IMR-90 (cell line): ENCODE measurements around the gene MLXIPL. TPM values are rescaled to one million over a fixed set of nuclear protein-coding genes. Genes with fewer than 3 reads are reported as not detected.

Experiments
- ATAC-seq: fragments of 200-7000 bp; cut with Tn5 transposase; 2 replicates; pipeline ENCODE4 v1.9.1; 2020; ENCODE audit warnings: low read depth, mild to moderate bottlenecking, moderate library complexity
- BruUV-seq: library from RNA; stranded (reverse); fragments of 400-500 nt; replicated peaks from 2 replicates; lab custom pipeline; 2021; lab: Mats Ljungman, UMichigan
- CTCF ChIA-PET: fragments of 300-600 bp; formaldehyde crosslinking; extraction: SDS; loops from one replicate; lab custom pipeline; 2021; ENCODE audit warnings: antibody characterized with exemption; lab: Yijun Ruan, JAX
- POLR2A ChIA-PET: fragments of 300-600 bp; sonication (Branson Sonifier 250); formaldehyde crosslinking; loops from one replicate; lab custom pipeline; 2022; ENCODE audit warnings: antibody characterized with exemption; ENCODE audit not compliant: unreplicated experiment; lab: Charles Lee
- DNase-seq: peaks from one replicate; pipeline ENCODE4 v3.0.0; 2013
- H2AFZ ChIP-seq: replicated peaks from 2 replicates; pipeline ENCODE3; 2013; ENCODE audit warnings: low read length, mild to moderate bottlenecking; ENCODE audit not compliant: poor library complexity
- H2AK5ac ChIP-seq: 2 replicates; pipeline ENCODE4 v1.6.1; 2013; ENCODE audit warnings: low read depth, low read length, inconsistent platforms
- H2AK9ac ChIP-seq: replicated peaks from 2 replicates; pipeline ENCODE3; 2013; ENCODE audit warnings: mild to moderate bottlenecking, low read depth, low read length, moderate library complexity; ENCODE audit not compliant: poor library complexity
- H2BK120ac ChIP-seq: 2 replicates; pipeline ENCODE4 v1.6.1; 2013; ENCODE audit warnings: low read depth, low read length, inconsistent platforms
- H2BK15ac ChIP-seq: 3 replicates; pipeline ENCODE4 v1.6.1; 2013; ENCODE audit warnings: low read depth, low read length, inconsistent platforms
- H2BK20ac ChIP-seq: 2 replicates; pipeline ENCODE4 v1.6.1; 2013; ENCODE audit warnings: low read depth, mild to moderate bottlenecking, inconsistent platforms, low read length, moderate library complexity
- H2BK5ac ChIP-seq: 2 replicates; pipeline ENCODE4 v1.6.1; 2013; ENCODE audit warnings: mild to moderate bottlenecking, low read depth, low read length, inconsistent platforms; ENCODE audit not compliant: poor library complexity, severe bottlenecking
- H3K14ac ChIP-seq: replicated peaks from 2 replicates; pipeline ENCODE4 v1.6.1; 2013; ENCODE audit warnings: low read depth, low read length, inconsistent platforms
- H3K18ac ChIP-seq: 2 replicates; pipeline ENCODE4 v1.6.1; 2013; ENCODE audit warnings: low read depth, low read length, control low read depth
- H3K23ac ChIP-seq: 2 replicates; pipeline ENCODE4 v1.6.1; 2013; ENCODE audit warnings: low read depth, low read length, inconsistent platforms
- H3K27ac ChIP-seq: 2 replicates; pipeline ENCODE4 v1.5.1; 2013; ENCODE audit warnings: mild to moderate bottlenecking, control low read depth, low read length; ENCODE audit not compliant: insufficient read depth
- H3K27me3 ChIP-seq: 2 replicates; pipeline ENCODE4 v1.6.1; 2013; ENCODE audit warnings: low read length; ENCODE audit not compliant: control insufficient read depth, insufficient read depth
- H3K36me3 ChIP-seq: 2 replicates; pipeline ENCODE4 v1.6.1; 2013; ENCODE audit warnings: low read length, mixed read lengths; ENCODE audit not compliant: control insufficient read depth, insufficient read depth
- H3K4ac ChIP-seq: 2 replicates; pipeline ENCODE4 v1.6.1; 2013; ENCODE audit warnings: low read depth, low read length, inconsistent platforms
- H3K4me1 ChIP-seq: 2 replicates; pipeline ENCODE4 v1.6.1; 2013; ENCODE audit warnings: low read length, mixed read lengths; ENCODE audit not compliant: control insufficient read depth, insufficient read depth
- H3K4me2 ChIP-seq: 2 replicates; pipeline ENCODE4 v1.6.1; 2013; ENCODE audit warnings: low read depth, mild to moderate bottlenecking, control low read depth, low read length, moderate library complexity
- H3K4me3 ChIP-seq: 2 replicates; pipeline ENCODE4 v1.5.1; 2013; ENCODE audit warnings: low read depth, mild to moderate bottlenecking, control low read depth, low read length, moderate library complexity; ENCODE audit not compliant: insufficient read depth
- H3K56ac ChIP-seq: 2 replicates; pipeline ENCODE4 v1.6.1; 2013; ENCODE audit warnings: low read length, inconsistent platforms; ENCODE audit not compliant: insufficient read depth; ENCODE audit errors: extremely low read depth
- H3K79me1 ChIP-seq, 2 experiments: 2 replicates each; pipeline ENCODE4 v1.6.1; 2013; ENCODE audit warnings: low read length in 2 of 2, inconsistent platforms in 1 of 2, low read depth in 1 of 2
- H3K9ac ChIP-seq: 2 replicates; pipeline ENCODE4 v1.6.1; 2013; ENCODE audit warnings: low read depth, low read length, control low read depth
- H3K9me1 ChIP-seq: 2 replicates; pipeline ENCODE4 v1.6.1; 2013; ENCODE audit warnings: low read length, inconsistent platforms; ENCODE audit not compliant: insufficient read depth
- H3K9me3 ChIP-seq: 2 replicates; pipeline ENCODE4 v1.6.1; 2013; ENCODE audit warnings: low read length; ENCODE audit not compliant: control insufficient read depth, insufficient read depth
- H4K20me1 ChIP-seq: 2 replicates; pipeline ENCODE4 v1.6.1; 2013; ENCODE audit warnings: low read length, inconsistent platforms; ENCODE audit not compliant: insufficient read depth
- H4K5ac ChIP-seq: 2 replicates; pipeline ENCODE4 v1.6.1; 2013; ENCODE audit warnings: mild to moderate bottlenecking, low read depth, low read length, control low read depth
- H4K8ac ChIP-seq, 2 experiments: 2 replicates each; pipeline ENCODE4 v1.6.1; 2013; ENCODE audit warnings: low read depth in 2 of 2, low read length in 2 of 2, control low read depth in 1 of 2, inconsistent platforms in 1 of 2
- H4K91ac ChIP-seq: 2 replicates; pipeline ENCODE4 v1.6.1; 2013; ENCODE audit warnings: low read depth, low read length, inconsistent platforms; ENCODE audit not compliant: insufficient read depth
- BHLHE40 ChIP-seq: fragments of 150-350 bp; IDR thresholded peaks from 2 replicates; pipeline ENCODE4 v1.6.1; 2016; ENCODE audit warnings: mild to moderate bottlenecking, low read depth, low read length
- CHD1 ChIP-seq: IDR thresholded peaks from 2 replicates; pipeline ENCODE4 v1.6.1; 2012; ENCODE audit warnings: low read depth, low read length, improper control_type of control experiment
- CTCF ChIP-seq: conservative IDR thresholded peaks from 2 replicates; pipeline ENCODE4 v1.5.1; 2012; ENCODE audit warnings: mild to moderate bottlenecking, low read depth, low read length, improper control_type of control experiment
- ELK1 ChIP-seq: fragments of 150-350 bp; IDR thresholded peaks from 2 replicates; pipeline ENCODE4 v1.6.1; 2016; ENCODE audit warnings: low read depth, mild to moderate bottlenecking, low read length, moderate library complexity, borderline replicate concordance
- MAFK ChIP-seq: IDR thresholded peaks from 2 replicates; pipeline ENCODE4 v1.6.1; 2012; ENCODE audit warnings: low read depth, low read length, improper control_type of control experiment
- MAZ ChIP-seq: IDR thresholded peaks from 2 replicates; pipeline ENCODE4 v1.6.1; 2012; ENCODE audit warnings: low read depth, mild to moderate bottlenecking, low read length, improper control_type of control experiment, moderate library complexity, borderline replicate concordance
- NFE2L2 ChIP-seq: fragments of 150-350 bp; IDR thresholded peaks from 2 replicates; pipeline ENCODE4 v1.6.1; 2016; ENCODE audit warnings: low read depth, mild to moderate bottlenecking, low read length
- RAD21 ChIP-seq: IDR thresholded peaks from 2 replicates; pipeline ENCODE4 v1.6.1; 2012; ENCODE audit warnings: low read length, improper control_type of control experiment
- RFX5 ChIP-seq: IDR thresholded peaks from 2 replicates; pipeline ENCODE4 v1.8.0; 2012; ENCODE audit warnings: low read depth, mild to moderate bottlenecking, low read length, moderate library complexity
- SMC3 ChIP-seq: fragments of 150-350 bp; IDR thresholded peaks from 2 replicates; pipeline ENCODE4 v1.6.1; 2016; ENCODE audit warnings: low read depth, mild to moderate bottlenecking, antibody characterized with exemption, low read length, moderate library complexity
- WGBS, 2 experiments: methylation state at CpG; one replicate each; pipeline versions ENCODE4 v1.1.5 to v1.1.7; 2013; ENCODE audit warnings: missing lambda C conversion rate in 2 of 2; ENCODE audit not compliant: insufficient read length in 1 of 2; ENCODE audit errors: extremely low coverage in 2 of 2; 5-methylcytosine and 5-hydroxymethylcytosine counted together
- dilution Hi-C: fragments of 300-500 bp; cut with HindIII; formaldehyde crosslinking; loops from one replicate; pipeline ENCODE4 v1.14.3; 2018; ENCODE audit warnings: low sequenced_read_pairs; ENCODE audit not compliant: unreplicated experiment
- in situ Hi-C: fragments of 300-500 bp; cut with MboI; formaldehyde crosslinking; loops from 3 replicates; pipeline ENCODE4 v1.14.3; 2019; ENCODE audit warnings: low sequenced_read_pairs, inconsistent platforms, mixed read lengths
- intact Hi-C: fragments of 100-400 bp; cut with micrococcal nuclease; formaldehyde crosslinking; loops from 2 replicates; pipeline ENCODE4 v1.10.0; 2022
- polyA plus RNA-seq, 3 experiments: library from polyadenylated mRNA; depleted of rRNA; stranded (reverse); fragments of >200 nt; gene quantifications; 2 replicates each; pipeline ENCODE4 v1.2.3, GENCODE V29; 2012; ENCODE audit warnings: low replicate concordance in 1 of 3
- total RNA-seq: library from RNA; depleted of rRNA; stranded (reverse); fragments of >200 nt; gene quantifications from 2 replicates; pipeline ENCODE4 v1.2.3, GENCODE V29; 2012
- TF ChIP-seq, protein P1 (sequence below): fragments of 150-350 bp; IDR thresholded peaks from 2 replicates; pipeline ENCODE4 v1.6.1; 2017; ENCODE audit warnings: mild to moderate bottlenecking, antibody characterized with exemption, low read length, low read depth

The MLXIPL gene
- total and polyA plus RNA-seq, 2 of the 4 experiments (the other 2 are of a cell fraction), result not detected

GRCh38 chr7:73646785-73647724 lies 22.7 kb upstream of the MLXIPL start (continued):
- TF ChIP-seq BHLHE40 (no peak), NFE2L2 (no peak)

DNA sequence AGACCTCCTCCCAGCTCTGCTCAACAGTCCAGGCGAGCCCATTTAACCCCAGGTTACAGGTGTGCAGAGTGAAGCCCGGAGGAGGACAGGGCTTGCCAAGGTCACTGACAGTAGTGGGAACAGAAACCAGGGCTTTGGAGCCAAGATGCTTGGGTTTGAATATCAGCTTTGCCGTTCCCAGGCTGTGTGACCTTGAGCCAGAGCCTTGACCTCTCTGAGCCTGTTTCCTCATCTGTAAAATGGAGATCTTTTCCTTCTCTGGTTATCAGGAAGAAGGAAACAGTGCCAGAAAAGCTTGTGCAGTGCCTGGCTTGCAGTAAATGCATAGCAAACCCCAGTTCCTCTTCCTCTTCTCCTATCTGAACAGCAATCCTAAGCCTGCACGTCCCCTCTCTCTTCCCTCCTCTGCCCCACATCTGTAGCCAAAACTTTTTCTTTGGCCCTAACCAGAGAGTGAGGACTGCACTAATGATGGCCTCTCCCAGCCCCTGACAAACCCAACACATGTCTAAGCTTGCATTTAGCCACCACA lies 21.4 kb upstream of the MLXIPL start:
- intact Hi-C loops, result no loop called here
- Histone ChIP-seq H3K4me1 (no peaks in the 10 kb centered on the region; the same call in 1 of the 2 replicates), H3K4me3 (no peak overlapping the region), H3K9me1 (no peaks in the 10 kb centered on the region), H2BK5ac (no peak overlapping the region), H3K36me3 (no peaks in the 10 kb centered on the region), H3K18ac (no peak overlapping the region), H2AK9ac (no peak overlapping the region), H2AK5ac (no peak overlapping the region), H2BK15ac (no peak overlapping the region), H4K91ac (no peak overlapping the region), H3K79me1 (no peaks in the 10 kb centered on the region), H4K20me1 (no peaks in the 10 kb centered on the region), H2BK120ac (no peak overlapping the region), H3K27ac (no peak overlapping the region), H3K56ac (no peak overlapping the region), H3K4ac (no peak overlapping the region), H4K8ac (no peak overlapping the region), H3K27me3 (peaks cover 72% of the 10 kb centered on the region), H3K9ac (no peak overlapping the region), H4K5ac (no peak overlapping the region), H3K9me3 (peaks cover 4% of the 10 kb centered on the region), H3K14ac (no peak overlapping the region), H3K23ac (no peak overlapping the region), H3K4me2 (no peak overlapping the region), H2BK20ac (no peak overlapping the region), H2AFZ (no peak overlapping the region)
- WGBS, 2 experiments, result 25% methylated on average over 1 of the region's 4 CpGs; no CpG with 5 or more reads in 1 of the 2 experiments
- ATAC-seq (no peak), DNase-seq (no peak)
- no TSS peak for BruUV-seq
- POLR2A ChIA-PET, result no interaction called here
- dilution Hi-C loops, result no loop called here
- CTCF ChIA-PET, result interaction anchor here (0.6 to 1.3 kb wide), 2 partner anchors 11 to 19 kb away, joined by 4 read pairs; no protein-coding TSS in a partner anchor
- in situ Hi-C loops, result no loop called here
- TF ChIP-seq RAD21 (no peak), CTCF (no peak), SMC3 (no peak), MAZ (no peak), RFX5 (no peak), ELK1 (no peak), NFE2L2 (no peak), MAFK (no peak), CHD1 (no peak)
- TF ChIP-seq, protein P1, sequence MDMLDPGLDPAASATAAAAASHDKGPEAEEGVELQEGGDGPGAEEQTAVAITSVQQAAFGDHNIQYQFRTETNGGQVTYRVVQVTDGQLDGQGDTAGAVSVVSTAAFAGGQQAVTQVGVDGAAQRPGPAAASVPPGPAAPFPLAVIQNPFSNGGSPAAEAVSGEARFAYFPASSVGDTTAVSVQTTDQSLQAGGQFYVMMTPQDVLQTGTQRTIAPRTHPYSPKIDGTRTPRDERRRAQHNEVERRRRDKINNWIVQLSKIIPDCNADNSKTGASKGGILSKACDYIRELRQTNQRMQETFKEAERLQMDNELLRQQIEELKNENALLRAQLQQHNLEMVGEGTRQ, result no peak
